ENCODE data around the gene SORCS2. TPM values are rescaled to one million over a fixed set of nuclear protein-coding genes. Genes with fewer than 3 reads are reported as not detected.
A peak's percentile ranks its signal among the peaks of the same experiment; 100 is the strongest.

The SORCS2 gene
- total and polyA plus RNA-seq, 12 donors: 0.67 to 15.5 (median 1.3) TPM

DNA sequence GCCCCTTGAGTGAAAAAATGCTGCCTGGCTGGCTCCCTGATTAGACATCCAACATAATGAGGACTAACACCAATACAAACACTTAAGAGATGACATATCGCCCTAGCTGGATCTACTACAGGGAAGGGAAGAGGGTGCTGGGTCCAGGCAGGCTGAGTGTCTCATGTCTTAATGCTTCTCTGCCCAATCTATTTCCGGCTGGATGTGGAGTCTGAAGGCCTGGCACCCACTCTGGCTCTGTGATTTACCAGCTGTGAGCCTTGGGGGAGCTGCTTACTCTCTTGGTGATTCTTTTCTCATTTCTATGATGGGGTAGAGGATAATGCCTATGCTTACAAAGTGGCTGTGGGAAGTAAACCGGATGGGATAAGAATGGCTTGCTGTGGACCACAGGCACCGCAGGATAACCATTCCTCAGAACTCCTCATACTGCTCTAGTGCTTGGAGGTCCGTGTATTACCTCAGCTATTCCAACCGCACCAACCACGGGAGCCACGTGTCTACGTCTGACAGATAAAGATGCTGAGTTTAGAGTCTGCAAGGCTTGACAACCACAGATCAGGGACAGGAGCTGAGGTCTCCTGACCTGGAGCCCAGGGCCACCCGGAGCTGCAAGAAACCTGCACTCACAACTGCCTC, 585.7 kb downstream of the SORCS2 start:
- H3K4me3 ChIP-seq: no peak overlapping the region
- TF ChIP-seq POLR2A (IDR thresholded peaks at IDR 0.05): no peak
- TF ChIP-seq, protein P1, sequence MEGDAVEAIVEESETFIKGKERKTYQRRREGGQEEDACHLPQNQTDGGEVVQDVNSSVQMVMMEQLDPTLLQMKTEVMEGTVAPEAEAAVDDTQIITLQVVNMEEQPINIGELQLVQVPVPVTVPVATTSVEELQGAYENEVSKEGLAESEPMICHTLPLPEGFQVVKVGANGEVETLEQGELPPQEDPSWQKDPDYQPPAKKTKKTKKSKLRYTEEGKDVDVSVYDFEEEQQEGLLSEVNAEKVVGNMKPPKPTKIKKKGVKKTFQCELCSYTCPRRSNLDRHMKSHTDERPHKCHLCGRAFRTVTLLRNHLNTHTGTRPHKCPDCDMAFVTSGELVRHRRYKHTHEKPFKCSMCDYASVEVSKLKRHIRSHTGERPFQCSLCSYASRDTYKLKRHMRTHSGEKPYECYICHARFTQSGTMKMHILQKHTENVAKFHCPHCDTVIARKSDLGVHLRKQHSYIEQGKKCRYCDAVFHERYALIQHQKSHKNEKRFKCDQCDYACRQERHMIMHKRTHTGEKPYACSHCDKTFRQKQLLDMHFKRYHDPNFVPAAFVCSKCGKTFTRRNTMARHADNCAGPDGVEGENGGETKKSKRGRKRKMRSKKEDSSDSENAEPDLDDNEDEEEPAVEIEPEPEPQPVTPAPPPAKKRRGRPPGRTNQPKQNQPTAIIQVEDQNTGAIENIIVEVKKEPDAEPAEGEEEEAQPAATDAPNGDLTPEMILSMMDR (IDR thresholded peaks at IDR 0.05): no peak
- no peaks in the 10 kb centered on the region for H3K9me3 ChIP-seq (replicated peaks in 1 of 3)
- WGBS, 4 donors: 91 to 93% (median 92%) methylated on average over 10 of the region's 10 CpGs
- no peak for DNase-seq
- H3K36me3 ChIP-seq (replicated peaks in 1 of 2): peaks cover 0 to 25% of the 10 kb centered on the region in 2 donors
- H3K27ac ChIP-seq: peak overlapping the region in 1 of 5 donors; percentile 76
- H3K4me1 ChIP-seq (replicated peaks in 1 of 2): peaks cover 0 to 14% of the 10 kb centered on the region in 2 donors
- intact Hi-C loops (cut with DNase I): no loop called here
- no peaks in the 10 kb centered on the region for H3K27me3 ChIP-seq

DNA sequence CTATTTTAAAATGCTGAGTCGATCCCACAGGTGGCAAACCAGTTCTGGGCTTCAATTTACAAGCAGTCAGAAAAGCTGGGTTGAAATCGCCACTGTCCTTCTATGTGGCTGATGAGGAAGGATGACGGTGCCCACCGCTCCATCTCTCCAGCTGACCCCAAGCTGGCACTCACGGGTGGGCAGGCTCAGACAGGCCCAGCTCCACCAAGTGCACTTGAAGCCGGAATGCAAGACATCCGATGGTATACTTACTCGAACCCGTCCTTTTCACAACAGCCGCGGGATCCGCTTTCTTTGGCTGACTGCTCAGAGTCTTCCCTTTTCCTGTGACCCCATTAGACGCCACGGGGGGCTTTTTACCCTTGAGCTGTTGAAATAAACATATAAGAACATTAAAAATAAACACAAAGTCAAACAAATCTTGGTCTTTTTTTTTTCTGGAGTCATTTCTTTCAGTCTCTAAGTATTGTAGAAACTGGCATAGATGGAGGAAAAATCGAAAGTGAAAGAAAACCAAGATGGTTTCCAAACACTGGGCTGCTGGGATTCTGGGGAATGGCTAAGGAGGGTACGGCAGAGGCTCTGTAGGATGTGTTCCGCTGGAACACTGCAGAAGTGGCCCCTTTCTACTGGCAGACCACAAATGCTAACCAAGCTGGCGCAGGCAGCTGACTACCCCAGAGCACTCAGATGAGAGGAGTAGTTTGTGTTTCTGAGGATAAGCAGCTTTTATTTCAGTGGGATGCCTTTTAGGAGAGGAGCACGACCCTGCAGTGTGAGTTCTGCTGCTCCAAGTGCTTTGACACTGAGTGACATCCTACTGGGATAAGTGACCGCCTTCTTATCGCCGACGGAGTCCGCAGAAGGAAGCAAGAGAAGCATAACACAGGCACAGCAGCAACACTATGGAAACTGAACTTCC, 586.4 kb downstream of the SORCS2 start:
- Histone ChIP-seq H3K27ac (peak overlapping the region in 3 of 5 donors; percentile 10 to 76 (median 43)), H3K36me3 (replicated peaks in 1 of 2) (peaks cover 0 to 25% of the 10 kb centered on the region in 2 donors), H3K4me3 (peak overlapping the region in 1 of 4 donors; percentile 21), H3K27me3 (no peaks in the 10 kb centered on the region), H3K4me1 (replicated peaks in 1 of 2) (peaks cover 0 to 14% of the 10 kb centered on the region in 2 donors), H3K9me3 (replicated peaks in 1 of 3) (no peaks in the 10 kb centered on the region)
- TF ChIP-seq POLR2A (IDR thresholded peaks at IDR 0.05): no peak
- TF ChIP-seq, protein P1 (IDR thresholded peaks at IDR 0.05): no peak
- 73 to 80% (median 75%) methylated on average over 23 to 24 of the region's 24 CpGs for WGBS, 4 donors
- intact Hi-C loops (cut with DNase I): no loop called here
- DNase-seq: no peak

DNA sequence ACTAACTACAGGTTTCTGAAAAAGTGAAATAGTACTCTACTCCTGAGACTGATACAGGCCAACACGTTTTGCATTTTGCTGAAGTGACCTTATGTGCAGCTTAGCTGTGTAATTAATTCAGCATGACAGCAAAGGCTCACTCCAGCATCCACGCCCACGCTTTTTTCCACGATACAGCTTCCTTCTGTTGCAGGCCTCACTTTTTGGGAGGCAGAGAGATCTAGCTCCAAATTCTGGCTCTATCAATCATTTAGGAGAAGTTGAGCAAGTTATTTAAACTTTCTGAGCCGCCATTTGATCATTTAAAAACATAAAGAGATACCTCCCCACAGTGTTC, 587.1 kb downstream of the SORCS2 start:
- peaks cover 0 to 19% of the 10 kb centered on the region in 2 donors for H3K36me3 ChIP-seq (replicated peaks in 1 of 2)
- peaks cover 0 to 14% of the 10 kb centered on the region in 2 donors for H3K4me1 ChIP-seq (replicated peaks in 1 of 2)
- no peak overlapping the region for H3K4me3 ChIP-seq
- intact Hi-C loops (cut with DNase I): no loop called here
- TF ChIP-seq POLR2A (IDR thresholded peaks at IDR 0.05): no peak
- TF ChIP-seq, protein P1 (IDR thresholded peaks at IDR 0.05): no peak
- peak in 1 of 7 donors; percentile 16 for DNase-seq
- no peaks in the 10 kb centered on the region for H3K9me3 ChIP-seq (replicated peaks in 1 of 3)
- no peaks in the 10 kb centered on the region for H3K27me3 ChIP-seq
- 64 to 67% (median 65%) methylated on average over 5 of the region's 5 CpGs for WGBS, 4 donors
- peak overlapping the region in 3 of 5 donors; percentile 10 to 76 (median 43) for H3K27ac ChIP-seq

DNA sequence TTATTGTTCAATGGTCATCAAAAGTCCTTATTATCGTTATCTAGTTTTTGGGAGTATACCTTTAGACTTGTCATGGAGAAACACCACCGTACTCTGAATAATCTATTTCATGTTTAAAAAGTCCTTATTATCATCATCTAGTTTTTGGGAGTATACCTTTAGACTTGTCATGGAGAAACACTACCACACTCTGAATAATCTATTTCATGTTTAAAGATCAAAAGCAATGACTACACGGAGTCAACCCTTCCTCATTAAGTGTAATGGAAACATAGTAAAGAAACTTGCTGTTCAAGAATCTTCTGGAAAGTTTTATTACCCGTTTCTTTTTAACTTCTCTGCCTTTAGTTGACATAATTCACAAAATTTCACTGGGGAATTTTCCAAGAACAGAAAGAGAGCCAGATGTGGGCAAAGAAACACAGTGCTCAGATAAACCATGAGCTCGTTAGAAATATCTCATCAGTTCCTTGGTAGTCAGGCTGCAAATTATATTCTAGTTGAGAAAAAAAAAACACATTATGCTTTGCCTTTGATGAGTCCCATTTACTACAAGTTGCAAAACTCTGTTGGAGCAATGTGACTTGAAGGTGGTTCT, 588.5 kb downstream of the SORCS2 start:
- H3K36me3 ChIP-seq (replicated peaks in 1 of 2): peaks cover 0 to 15% of the 10 kb centered on the region in 2 donors

More for the DNA sequence above, 588.5 kb downstream of the SORCS2 start:
- H3K9me3 ChIP-seq (replicated peaks in 1 of 3): no peaks in the 10 kb centered on the region
- H3K4me1 ChIP-seq (replicated peaks in 1 of 2): peaks cover 0 to 14% of the 10 kb centered on the region in 2 donors
- peak overlapping the region in 2 of 5 donors; percentile 4 to 78 for H3K27ac ChIP-seq
- 74 to 84% (median 77%) methylated on average over 5 of the region's 5 CpGs for WGBS, 4 donors
- no peaks in the 10 kb centered on the region for H3K27me3 ChIP-seq
- DNase-seq: no peak
- H3K4me3 ChIP-seq: no peak overlapping the region
- intact Hi-C loops (cut with DNase I): no loop called here
- no peak for TF ChIP-seq POLR2A (IDR thresholded peaks at IDR 0.05)
- TF ChIP-seq, protein P1 (IDR thresholded peaks at IDR 0.05): no peak
